Mucosa of descending colon (tissue), 3 donors: Measurements from ENCODE around the gene NPR3. TPM values are rescaled to one million over a fixed set of nuclear protein-coding genes. Genes with fewer than 3 reads are reported as not detected.

ENCODE experiments used
- ATAC-seq: fragments of 200-7000 bp; cut with Tn5 transposase; one replicate; pipeline ENCODE4 v1.9.1; 2020; ENCODE audit warnings: mild to moderate bottlenecking, moderate library complexity
- DNase-seq, 3 donors: peaks; one replicate each; pipeline ENCODE4 v3.0.0-alpha.2; 2020
- H3K36me3 ChIP-seq: fragments of 200-600 bp; one replicate; pipeline ENCODE4 v1.8.0; 2021; ENCODE audit warnings: low read depth, mild to moderate bottlenecking
- H3K4me1 ChIP-seq: fragments of 200-600 bp; one replicate; pipeline ENCODE4 v1.8.0; 2021; ENCODE audit warnings: low read depth, mild to moderate bottlenecking
- H3K4me3 ChIP-seq: fragments of 200-600 bp; one replicate; pipeline ENCODE4 v1.8.0; 2021; ENCODE audit warnings: mild to moderate bottlenecking
- H3K9me3 ChIP-seq: fragments of 200-600 bp; one replicate; pipeline ENCODE4 v1.8.0; 2021; ENCODE audit warnings: mild to moderate bottlenecking
- CTCF ChIP-seq: fragments of 200-600 bp; IDR thresholded peaks from one replicate; pipeline ENCODE4 v1.8.0; 2022; ENCODE audit warnings: antibody characterized with exemption, mild to moderate bottlenecking
- intact Hi-C, 2 donors: fragments of 100-400 bp; cut with DNase I in 1 of 2; cut with micrococcal nuclease in 1 of 2; formaldehyde crosslinking; loops; one replicate each; pipeline versions ENCODE4 v1.11.0 to v1.11.1; 2022; cut with DNase I, micrococcal nuclease
- total RNA-seq, 3 donors: library from RNA; stranded (reverse); fragmentation: NEBNext Ultra II Directional in 2 of 3; extraction: Animal tissue kit (Norgen Biotek cat#: 25700) in 2 of 3; gene quantifications; one replicate each; pipeline versions ENCODE4 v1.2.1 to v1.2.4, GENCODE V29; 2021 to 2023
- donor health status: DM: no; HTN: no; CAD: no; lungs with moderate emphysema.
- donor health status: DM: no; HTN: no; CAD: no.
- donor health status: DM: no; HTN: yes; CAD: no.

NPR3 gene
- total RNA-seq, 3 donors from 2014 or later: 1.4 to 24.0 (median 2.8) TPM

DNA sequence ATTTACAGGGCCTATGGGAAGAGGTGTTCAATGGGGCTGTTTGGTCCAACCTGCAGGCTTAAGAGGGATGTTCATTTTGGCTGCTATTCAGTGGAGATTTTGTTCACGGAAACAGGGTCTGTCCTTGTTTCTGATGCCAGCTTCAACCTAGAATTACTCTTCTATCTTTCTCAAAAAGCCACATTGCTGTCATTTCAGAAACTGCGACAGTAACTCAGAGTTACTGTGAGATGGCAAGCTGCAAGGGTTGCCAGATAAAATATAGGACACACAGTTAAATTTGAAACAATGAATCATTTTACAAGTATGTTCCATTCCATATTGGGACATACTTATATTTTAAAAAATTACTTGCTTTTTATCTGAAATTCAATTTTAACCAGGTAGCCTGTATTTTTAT, 128.0 kb downstream of the NPR3 start:
- no peak overlapping the region for H3K4me3 ChIP-seq
- no peak for TF ChIP-seq CTCF
- intact Hi-C loops: no loop called here
- no peaks in the 10 kb centered on the region for H3K4me1 ChIP-seq
- no peaks in the 10 kb centered on the region for H3K36me3 ChIP-seq
- ATAC-seq (no peak), DNase-seq (no peak)
- no peaks in the 10 kb centered on the region for H3K9me3 ChIP-seq

GRCh38 chr5:32840606-32841005, 129.5 kb downstream of the NPR3 start:
- no peak for TF ChIP-seq CTCF
- no peaks in the 10 kb centered on the region for H3K36me3 ChIP-seq
- no peak overlapping the region for H3K4me3 ChIP-seq
- no peak for ATAC-seq
- DNase-seq: no peak
- H3K4me1 ChIP-seq: no peaks in the 10 kb centered on the region
- H3K9me3 ChIP-seq: no peaks in the 10 kb centered on the region
- intact Hi-C loops: no loop called here

Other genes starting within 250 kb of the NPR3 start
- 100 to 1,000 TPM; 134 to 174 (median 156) TPM for gene SUB1, start 125.8 kb upstream of the NPR3 start, total RNA-seq